HEK293 (cell line): ENCODE results near the gene NUDT8.

Source experiments
- BCL11A ChIP-seq: fragments of 450-650 bp; formaldehyde crosslinking; IDR thresholded peaks from 2 replicates; pipeline ENCODE4 v1.5.1; 2016; ENCODE audit warnings: low read depth, missing biosample characterization, missing genetic modification characterization
- SCRT2 ChIP-seq: fragments of 450-650 bp; formaldehyde crosslinking; IDR thresholded peaks from 2 replicates; pipeline ENCODE4 v1.5.1; 2016; ENCODE audit warnings: missing biosample characterization, missing genetic modification characterization
- TCF7L2 ChIP-seq: IDR thresholded peaks from 2 replicates; pipeline ENCODE4 v1.6.1; 2011; ENCODE audit warnings: low read depth, mild to moderate bottlenecking, inconsistent platforms, low read length, moderate library complexity, borderline replicate concordance
- ZBTB8A ChIP-seq: fragments of 450-650 bp; formaldehyde crosslinking; IDR thresholded peaks from 2 replicates; pipeline ENCODE4 v1.5.1; 2016; ENCODE audit warnings: missing biosample characterization, missing genetic modification characterization
- ZNF169 ChIP-seq: fragments of 450-650 bp; formaldehyde crosslinking; IDR thresholded peaks from 2 replicates; pipeline ENCODE4 v1.5.1; 2016; ENCODE audit warnings: missing biosample characterization, missing genetic modification characterization
- ZNF175 ChIP-seq: fragments of 450-650 bp; formaldehyde crosslinking; IDR thresholded peaks from 2 replicates; pipeline ENCODE4 v1.5.1; 2016; ENCODE audit warnings: missing biosample characterization, missing genetic modification characterization
- ZNF350 ChIP-seq: fragments of 450-650 bp; formaldehyde crosslinking; IDR thresholded peaks from 2 replicates; pipeline ENCODE4 v1.5.0; 2017; ENCODE audit warnings: missing biosample characterization, mild to moderate bottlenecking, missing genetic modification characterization
- ZNF391 ChIP-seq: fragments of 450-650 bp; formaldehyde crosslinking; IDR thresholded peaks from 2 replicates; pipeline ENCODE4 v1.5.1; 2016; ENCODE audit warnings: low read depth, missing biosample characterization, missing genetic modification characterization, borderline replicate concordance
- ZNF514 ChIP-seq: fragments of 450-650 bp; formaldehyde crosslinking; IDR thresholded peaks from 2 replicates; pipeline ENCODE4 v1.5.1; 2016; ENCODE audit warnings: missing biosample characterization, missing genetic modification characterization
- ZNF544 ChIP-seq: fragments of 450-650 bp; formaldehyde crosslinking; IDR thresholded peaks from 2 replicates; pipeline ENCODE4 v1.5.0; 2017; ENCODE audit warnings: missing biosample characterization, missing genetic modification characterization
- ZNF548 ChIP-seq: fragments of 450-650 bp; formaldehyde crosslinking; IDR thresholded peaks from 2 replicates; pipeline ENCODE4 v1.5.1; 2016; ENCODE audit warnings: missing biosample characterization, missing genetic modification characterization
- ZNF610 ChIP-seq: fragments of 450-650 bp; formaldehyde crosslinking; IDR thresholded peaks from 2 replicates; pipeline ENCODE4 v1.5.1; 2016; ENCODE audit warnings: missing biosample characterization, missing genetic modification characterization, borderline replicate concordance
- ZNF623 ChIP-seq: fragments of 450-650 bp; formaldehyde crosslinking; IDR thresholded peaks from 2 replicates; pipeline ENCODE4 v1.5.1; 2016; ENCODE audit warnings: missing biosample characterization, missing genetic modification characterization
- ZNF670 ChIP-seq: fragments of 450-650 bp; formaldehyde crosslinking; IDR thresholded peaks from 2 replicates; pipeline ENCODE4 v1.5.1; 2016; ENCODE audit warnings: missing biosample characterization, missing genetic modification characterization, low read depth
- ZNF776 ChIP-seq: fragments of 450-650 bp; formaldehyde crosslinking; IDR thresholded peaks from 2 replicates; pipeline ENCODE4 v1.5.0; 2017; ENCODE audit warnings: missing biosample characterization, missing genetic modification characterization, borderline replicate concordance
- TF ChIP-seq, protein P1 (sequence below): fragments of 450-650 bp; formaldehyde crosslinking; IDR thresholded peaks from 2 replicates; pipeline ENCODE4 v1.5.1; 2016; ENCODE audit warnings: missing biosample characterization, missing genetic modification characterization
- TF ChIP-seq, protein P2 (sequence below): fragments of 450-650 bp; IDR thresholded peaks from 2 replicates; pipeline ENCODE4 v1.5.1; 2018; ENCODE audit warnings: missing biosample characterization, mild to moderate bottlenecking, missing genetic modification characterization
- TF ChIP-seq, protein P3 (sequence below): fragments of 450-650 bp; formaldehyde crosslinking; IDR thresholded peaks from 2 replicates; pipeline ENCODE4 v1.5.1; 2017; ENCODE audit warnings: missing biosample characterization, missing genetic modification characterization
- TF ChIP-seq, protein P4 (sequence below): fragments of 450-650 bp; formaldehyde crosslinking; IDR thresholded peaks from 2 replicates; pipeline ENCODE4 v1.5.1; 2016; ENCODE audit warnings: missing biosample characterization, missing genetic modification characterization
- TF ChIP-seq, protein P5 (sequence below): fragments of 450-650 bp; formaldehyde crosslinking; IDR thresholded peaks from 2 replicates; pipeline ENCODE4 v1.5.1; 2016; ENCODE audit warnings: missing biosample characterization, missing genetic modification characterization, low read depth
- TF ChIP-seq, protein P6 (sequence below): fragments of 450-650 bp; formaldehyde crosslinking; IDR thresholded peaks from 2 replicates; pipeline ENCODE4 v1.5.0; 2017; ENCODE audit warnings: missing biosample characterization, missing genetic modification characterization, borderline replicate concordance
- TF ChIP-seq, protein P7 (sequence below): fragments of 450-650 bp; formaldehyde crosslinking; conservative IDR thresholded peaks from 2 replicates; pipeline ENCODE4 v1.5.1; 2016; ENCODE audit warnings: low read depth, missing biosample characterization, missing genetic modification characterization
- TF ChIP-seq, protein P8 (sequence below): fragments of 450-650 bp; formaldehyde crosslinking; optimal IDR thresholded peaks from 2 replicates; pipeline ENCODE3; 2016; ENCODE audit warnings: missing biosample characterization, mild to moderate bottlenecking, missing genetic modification characterization

Gene NUDT8

DNA sequence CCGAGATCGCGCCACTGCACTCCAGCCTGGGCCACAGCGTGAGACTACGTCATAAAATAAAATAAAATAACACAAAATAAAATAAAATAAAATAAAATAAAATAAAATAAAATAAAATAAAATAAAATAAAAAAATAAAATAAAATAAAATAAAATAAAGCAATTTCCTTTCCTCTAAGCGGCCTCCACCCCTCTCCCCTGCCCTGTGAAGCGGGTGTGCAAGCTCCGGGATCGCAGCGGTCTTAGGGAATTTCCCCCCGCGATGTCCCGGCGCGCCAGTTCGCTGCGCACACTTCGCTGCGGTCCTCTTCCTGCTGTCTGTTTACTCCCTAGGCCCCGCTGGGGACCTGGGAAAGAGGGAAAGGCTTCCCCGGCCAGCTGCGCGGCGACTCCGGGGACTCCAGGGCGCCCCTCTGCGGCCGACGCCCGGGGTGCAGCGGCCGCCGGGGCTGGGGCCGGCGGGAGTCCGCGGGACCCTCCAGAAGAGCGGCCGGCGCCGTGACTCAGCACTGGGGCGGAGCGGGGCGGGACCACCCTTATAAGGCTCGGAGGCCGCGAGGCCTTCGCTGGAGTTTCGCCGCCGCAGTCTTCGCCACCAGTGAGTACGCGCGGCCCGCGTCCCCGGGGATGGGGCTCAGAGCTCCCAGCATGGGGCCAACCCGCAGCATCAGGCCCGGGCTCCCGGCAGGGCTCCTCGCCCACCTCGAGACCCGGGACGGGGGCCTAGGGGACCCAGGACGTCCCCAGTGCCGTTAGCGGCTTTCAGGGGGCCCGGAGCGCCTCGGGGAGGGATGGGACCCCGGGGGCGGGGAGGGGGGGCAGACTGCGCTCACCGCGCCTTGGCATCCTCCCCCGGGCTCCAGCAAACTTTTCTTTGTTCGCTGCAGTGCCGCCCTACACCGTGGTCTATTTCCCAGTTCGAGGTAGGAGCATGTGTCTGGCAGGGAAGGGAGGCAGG lies 46.2 kb downstream of the NUDT8 start, which contains the start of gene GSTP1 (continued):
- TF ChIP-seq, protein P1, sequence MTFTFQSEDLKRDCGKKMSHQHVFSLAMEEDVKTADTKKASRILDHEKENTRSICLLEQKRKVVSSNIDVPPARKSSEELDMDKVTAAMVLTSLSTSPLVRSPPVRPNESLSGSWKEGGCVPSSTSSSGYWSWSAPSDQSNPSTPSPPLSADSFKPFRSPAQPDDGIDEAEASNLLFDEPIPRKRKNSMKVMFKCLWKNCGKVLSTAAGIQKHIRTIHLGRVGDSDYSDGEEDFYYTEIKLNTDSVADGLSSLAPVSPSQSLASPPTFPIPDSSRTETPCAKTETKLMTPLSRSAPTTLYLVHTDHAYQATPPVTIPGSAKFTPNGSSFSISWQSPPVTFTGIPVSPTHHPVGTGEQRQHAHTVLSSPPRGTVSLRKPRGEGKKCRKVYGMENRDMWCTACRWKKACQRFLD: no peak
- TF ChIP-seq, protein P2, sequence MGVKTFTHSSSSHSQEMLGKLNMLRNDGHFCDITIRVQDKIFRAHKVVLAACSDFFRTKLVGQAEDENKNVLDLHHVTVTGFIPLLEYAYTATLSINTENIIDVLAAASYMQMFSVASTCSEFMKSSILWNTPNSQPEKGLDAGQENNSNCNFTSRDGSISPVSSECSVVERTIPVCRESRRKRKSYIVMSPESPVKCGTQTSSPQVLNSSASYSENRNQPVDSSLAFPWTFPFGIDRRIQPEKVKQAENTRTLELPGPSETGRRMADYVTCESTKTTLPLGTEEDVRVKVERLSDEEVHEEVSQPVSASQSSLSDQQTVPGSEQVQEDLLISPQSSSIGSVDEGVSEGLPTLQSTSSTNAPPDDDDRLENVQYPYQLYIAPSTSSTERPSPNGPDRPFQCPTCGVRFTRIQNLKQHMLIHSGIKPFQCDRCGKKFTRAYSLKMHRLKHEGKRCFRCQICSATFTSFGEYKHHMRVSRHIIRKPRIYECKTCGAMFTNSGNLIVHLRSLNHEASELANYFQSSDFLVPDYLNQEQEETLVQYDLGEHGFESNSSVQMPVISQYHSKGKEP (tag by site-specific recombination): 0 out of 2 replicates have a peak, but pooled peaks have one; percentile 18
- TF ChIP-seq ZNF776 (tag by site-specific recombination) (no peak), BCL11A (tag by site-specific recombination) (no peak), SCRT2 (tag by site-specific recombination) (no peak), ZNF175 (no peak), ZNF514 (tag by site-specific recombination) (no peak), ZBTB8A (tag by site-specific recombination) (peak; percentile 69), ZNF350 (tag by site-specific recombination) (no peak), ZNF548 (tag by site-specific recombination) (no peak), ZNF169 (tag by site-specific recombination) (no peak), ZNF391 (tag by site-specific recombination) (no peak), ZNF670 (tag by site-specific recombination) (no peak), ZNF610 (tag by site-specific recombination) (peak; percentile 48; the same call in 1 of the 2 replicates), ZNF544 (no peak), ZNF623 (tag by site-specific recombination) (no peak), TCF7L2 (no peak)
- TF ChIP-seq, protein P3, sequence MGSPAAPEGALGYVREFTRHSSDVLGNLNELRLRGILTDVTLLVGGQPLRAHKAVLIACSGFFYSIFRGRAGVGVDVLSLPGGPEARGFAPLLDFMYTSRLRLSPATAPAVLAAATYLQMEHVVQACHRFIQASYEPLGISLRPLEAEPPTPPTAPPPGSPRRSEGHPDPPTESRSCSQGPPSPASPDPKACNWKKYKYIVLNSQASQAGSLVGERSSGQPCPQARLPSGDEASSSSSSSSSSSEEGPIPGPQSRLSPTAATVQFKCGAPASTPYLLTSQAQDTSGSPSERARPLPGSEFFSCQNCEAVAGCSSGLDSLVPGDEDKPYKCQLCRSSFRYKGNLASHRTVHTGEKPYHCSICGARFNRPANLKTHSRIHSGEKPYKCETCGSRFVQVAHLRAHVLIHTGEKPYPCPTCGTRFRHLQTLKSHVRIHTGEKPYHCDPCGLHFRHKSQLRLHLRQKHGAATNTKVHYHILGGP: no peak
- TF ChIP-seq, protein P4, sequence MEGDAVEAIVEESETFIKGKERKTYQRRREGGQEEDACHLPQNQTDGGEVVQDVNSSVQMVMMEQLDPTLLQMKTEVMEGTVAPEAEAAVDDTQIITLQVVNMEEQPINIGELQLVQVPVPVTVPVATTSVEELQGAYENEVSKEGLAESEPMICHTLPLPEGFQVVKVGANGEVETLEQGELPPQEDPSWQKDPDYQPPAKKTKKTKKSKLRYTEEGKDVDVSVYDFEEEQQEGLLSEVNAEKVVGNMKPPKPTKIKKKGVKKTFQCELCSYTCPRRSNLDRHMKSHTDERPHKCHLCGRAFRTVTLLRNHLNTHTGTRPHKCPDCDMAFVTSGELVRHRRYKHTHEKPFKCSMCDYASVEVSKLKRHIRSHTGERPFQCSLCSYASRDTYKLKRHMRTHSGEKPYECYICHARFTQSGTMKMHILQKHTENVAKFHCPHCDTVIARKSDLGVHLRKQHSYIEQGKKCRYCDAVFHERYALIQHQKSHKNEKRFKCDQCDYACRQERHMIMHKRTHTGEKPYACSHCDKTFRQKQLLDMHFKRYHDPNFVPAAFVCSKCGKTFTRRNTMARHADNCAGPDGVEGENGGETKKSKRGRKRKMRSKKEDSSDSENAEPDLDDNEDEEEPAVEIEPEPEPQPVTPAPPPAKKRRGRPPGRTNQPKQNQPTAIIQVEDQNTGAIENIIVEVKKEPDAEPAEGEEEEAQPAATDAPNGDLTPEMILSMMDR (tag by site-specific recombination): no peak
- TF ChIP-seq, protein P5, sequence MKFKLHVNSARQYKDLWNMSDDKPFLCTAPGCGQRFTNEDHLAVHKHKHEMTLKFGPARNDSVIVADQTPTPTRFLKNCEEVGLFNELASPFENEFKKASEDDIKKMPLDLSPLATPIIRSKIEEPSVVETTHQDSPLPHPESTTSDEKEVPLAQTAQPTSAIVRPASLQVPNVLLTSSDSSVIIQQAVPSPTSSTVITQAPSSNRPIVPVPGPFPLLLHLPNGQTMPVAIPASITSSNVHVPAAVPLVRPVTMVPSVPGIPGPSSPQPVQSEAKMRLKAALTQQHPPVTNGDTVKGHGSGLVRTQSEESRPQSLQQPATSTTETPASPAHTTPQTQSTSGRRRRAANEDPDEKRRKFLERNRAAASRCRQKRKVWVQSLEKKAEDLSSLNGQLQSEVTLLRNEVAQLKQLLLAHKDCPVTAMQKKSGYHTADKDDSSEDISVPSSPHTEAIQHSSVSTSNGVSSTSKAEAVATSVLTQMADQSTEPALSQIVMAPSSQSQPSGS (tag by site-specific recombination): no peak
- TF ChIP-seq, protein P6, sequence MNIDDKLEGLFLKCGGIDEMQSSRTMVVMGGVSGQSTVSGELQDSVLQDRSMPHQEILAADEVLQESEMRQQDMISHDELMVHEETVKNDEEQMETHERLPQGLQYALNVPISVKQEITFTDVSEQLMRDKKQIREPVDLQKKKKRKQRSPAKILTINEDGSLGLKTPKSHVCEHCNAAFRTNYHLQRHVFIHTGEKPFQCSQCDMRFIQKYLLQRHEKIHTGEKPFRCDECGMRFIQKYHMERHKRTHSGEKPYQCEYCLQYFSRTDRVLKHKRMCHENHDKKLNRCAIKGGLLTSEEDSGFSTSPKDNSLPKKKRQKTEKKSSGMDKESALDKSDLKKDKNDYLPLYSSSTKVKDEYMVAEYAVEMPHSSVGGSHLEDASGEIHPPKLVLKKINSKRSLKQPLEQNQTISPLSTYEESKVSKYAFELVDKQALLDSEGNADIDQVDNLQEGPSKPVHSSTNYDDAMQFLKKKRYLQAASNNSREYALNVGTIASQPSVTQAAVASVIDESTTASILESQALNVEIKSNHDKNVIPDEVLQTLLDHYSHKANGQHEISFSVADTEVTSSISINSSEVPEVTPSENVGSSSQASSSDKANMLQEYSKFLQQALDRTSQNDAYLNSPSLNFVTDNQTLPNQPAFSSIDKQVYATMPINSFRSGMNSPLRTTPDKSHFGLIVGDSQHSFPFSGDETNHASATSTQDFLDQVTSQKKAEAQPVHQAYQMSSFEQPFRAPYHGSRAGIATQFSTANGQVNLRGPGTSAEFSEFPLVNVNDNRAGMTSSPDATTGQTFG (tag by site-specific recombination): no peak
- TF ChIP-seq, protein P7, sequence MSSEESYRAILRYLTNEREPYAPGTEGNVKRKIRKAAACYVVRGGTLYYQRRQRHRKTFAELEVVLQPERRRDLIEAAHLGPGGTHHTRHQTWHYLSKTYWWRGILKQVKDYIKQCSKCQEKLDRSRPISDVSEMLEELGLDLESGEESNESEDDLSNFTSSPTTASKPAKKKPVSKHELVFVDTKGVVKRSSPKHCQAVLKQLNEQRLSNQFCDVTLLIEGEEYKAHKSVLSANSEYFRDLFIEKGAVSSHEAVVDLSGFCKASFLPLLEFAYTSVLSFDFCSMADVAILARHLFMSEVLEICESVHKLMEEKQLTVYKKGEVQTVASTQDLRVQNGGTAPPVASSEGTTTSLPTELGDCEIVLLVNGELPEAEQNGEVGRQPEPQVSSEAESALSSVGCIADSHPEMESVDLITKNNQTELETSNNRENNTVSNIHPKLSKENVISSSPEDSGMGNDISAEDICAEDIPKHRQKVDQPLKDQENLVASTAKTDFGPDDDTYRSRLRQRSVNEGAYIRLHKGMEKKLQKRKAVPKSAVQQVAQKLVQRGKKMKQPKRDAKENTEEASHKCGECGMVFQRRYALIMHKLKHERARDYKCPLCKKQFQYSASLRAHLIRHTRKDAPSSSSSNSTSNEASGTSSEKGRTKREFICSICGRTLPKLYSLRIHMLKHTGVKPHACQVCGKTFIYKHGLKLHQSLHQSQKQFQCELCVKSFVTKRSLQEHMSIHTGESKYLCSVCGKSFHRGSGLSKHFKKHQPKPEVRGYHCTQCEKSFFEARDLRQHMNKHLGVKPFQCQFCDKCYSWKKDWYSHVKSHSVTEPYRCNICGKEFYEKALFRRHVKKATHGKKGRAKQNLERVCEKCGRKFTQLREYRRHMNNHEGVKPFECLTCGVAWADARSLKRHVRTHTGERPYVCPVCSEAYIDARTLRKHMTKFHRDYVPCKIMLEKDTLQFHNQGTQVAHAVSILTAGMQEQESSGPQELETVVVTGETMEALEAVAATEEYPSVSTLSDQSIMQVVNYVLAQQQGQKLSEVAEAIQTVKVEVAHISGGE (tag by site-specific recombination): peak; percentile 23; the same call in 1 of the 2 replicates
- TF ChIP-seq, protein P8, sequence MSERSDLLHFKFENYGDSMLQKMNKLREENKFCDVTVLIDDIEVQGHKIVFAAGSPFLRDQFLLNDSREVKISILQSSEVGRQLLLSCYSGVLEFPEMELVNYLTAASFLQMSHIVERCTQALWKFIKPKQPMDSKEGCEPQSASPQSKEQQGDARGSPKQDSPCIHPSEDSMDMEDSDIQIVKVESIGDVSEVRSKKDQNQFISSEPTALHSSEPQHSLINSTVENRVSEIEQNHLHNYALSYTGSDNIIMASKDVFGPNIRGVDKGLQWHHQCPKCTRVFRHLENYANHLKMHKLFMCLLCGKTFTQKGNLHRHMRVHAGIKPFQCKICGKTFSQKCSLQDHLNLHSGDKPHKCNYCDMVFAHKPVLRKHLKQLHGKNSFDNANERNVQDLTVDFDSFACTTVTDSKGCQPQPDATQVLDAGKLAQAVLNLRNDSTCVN (tag by site-specific recombination): peak; percentile 56
